Measurements from ENCODE around the gene TMC6. TPM values are rescaled to one million over a fixed set of nuclear protein-coding genes. Genes with fewer than 3 reads are reported as not detected.
A peak's percentile ranks its signal among the peaks of the same experiment; 100 is the strongest.

The TMC6 gene
- total and polyA plus RNA-seq, 8 donors, result 9.2 to 223 (median 41.7) TPM

GRCh38 chr17:78095035-78095434 lies 33.5 kb downstream of the TMC6 start:
- H3K27ac ChIP-seq, result no peak overlapping the region
- intact Hi-C loops (cut with DNase I; ENCODE audit: low total_unique reads), result no loop called here
- TF ChIP-seq POLR2A (IDR thresholded peaks at IDR 0.05) (no peak), POLR2AphosphoS5 (IDR thresholded peaks at IDR 0.05) (no peak), EP300 (IDR thresholded peaks at IDR 0.05) (no peak), CTCF (IDR thresholded peaks at IDR 0.05) (no peak)
- H3K4me3 ChIP-seq, result no peak overlapping the region
- no peaks in the 10 kb centered on the region for H3K9me3 ChIP-seq
- WGBS, 5 donors, result 94 to 99% (median 97%) methylated on average over 6 of the region's 6 CpGs
- H3K27me3 ChIP-seq, result no peaks in the 10 kb centered on the region
- H3K4me1 ChIP-seq, result peaks cover 0 to under 1% (median 0%) of the 10 kb centered on the region in 4 donors
- DNase-seq, result no peak
- peaks cover 72 to 100% (median 100%) of the 10 kb centered on the region in 4 donors for H3K36me3 ChIP-seq

GRCh38 chr17:78092794-78093324 lies 35.7 kb downstream of the TMC6 start:
- DNase-seq, result no peak
- Histone ChIP-seq H3K4me3 (no peak overlapping the region), H3K9me3 (no peaks in the 10 kb centered on the region), H3K4me1 (peaks cover 0 to 11% (median 0%) of the 10 kb centered on the region in 4 donors), H3K36me3 (peaks cover 61 to 100% (median 100%) of the 10 kb centered on the region in 4 donors), H3K27ac (no peak overlapping the region), H3K27me3 (no peaks in the 10 kb centered on the region)
- intact Hi-C loops (cut with DNase I; ENCODE audit: low total_unique reads), result no loop called here
- 81 to 85% (median 84%) methylated on average over 6 of the region's 6 CpGs for WGBS, 5 donors
- TF ChIP-seq CTCF (IDR thresholded peaks at IDR 0.05), result no peak
- no peak for TF ChIP-seq POLR2A (IDR thresholded peaks at IDR 0.05)
- no peak for TF ChIP-seq POLR2AphosphoS5 (IDR thresholded peaks at IDR 0.05)
- TF ChIP-seq EP300 (IDR thresholded peaks at IDR 0.05), result no peak

- Histone ChIP-seq H3K36me3 (peaks cover 59 to 98% (median 96%) of the 10 kb centered on the region in 4 donors), H3K27me3 (no peaks in the 10 kb centered on the region), H3K4me1 (peaks cover 0 to 11% (median 0%) of the 10 kb centered on the region in 4 donors), H3K4me3 (no peak overlapping the region), H3K9me3 (no peaks in the 10 kb centered on the region), H3K27ac (peak overlapping the region in 1 of 5 donors; percentile 7)
- no peak for DNase-seq
- 67 to 77% (median 70%) methylated on average over 7 of the region's 7 CpGs for WGBS, 5 donors
- intact Hi-C loops (cut with DNase I; ENCODE audit: low total_unique reads), result no loop called here
- TF ChIP-seq CTCF (IDR thresholded peaks at IDR 0.05), result no peak
- TF ChIP-seq POLR2AphosphoS5 (IDR thresholded peaks at IDR 0.05), result no peak
- TF ChIP-seq POLR2A (IDR thresholded peaks at IDR 0.05), result no peak
- no peak for TF ChIP-seq EP300 (IDR thresholded peaks at IDR 0.05)
Measured at GRCh38 chr17:78089576-78090281, 38.8 kb downstream of the TMC6 start.

- TF ChIP-seq CTCF (IDR thresholded peaks at IDR 0.05) (no peak), EP300 (IDR thresholded peaks at IDR 0.05) (no peak), POLR2A (IDR thresholded peaks at IDR 0.05) (no peak), POLR2AphosphoS5 (IDR thresholded peaks at IDR 0.05) (no peak)
- no peak for DNase-seq
- Histone ChIP-seq H3K36me3 (peaks cover 47 to 98% (median 96%) of the 10 kb centered on the region in 4 donors), H3K27ac (no peak overlapping the region), H3K4me1 (peaks cover 0 to 11% (median 0%) of the 10 kb centered on the region in 4 donors), H3K4me3 (no peak overlapping the region), H3K27me3 (no peaks in the 10 kb centered on the region), H3K9me3 (no peaks in the 10 kb centered on the region)
- WGBS, 5 donors, result 56 to 100% (median 92%) methylated on average over 1 of the region's 1 CpG
- intact Hi-C loops (cut with DNase I; ENCODE audit: low total_unique reads), result no loop called here
Measured at GRCh38 chr17:78088529-78088928, 40.0 kb downstream of the TMC6 start.
